ENCODE results near the gene F5.

DNA sequence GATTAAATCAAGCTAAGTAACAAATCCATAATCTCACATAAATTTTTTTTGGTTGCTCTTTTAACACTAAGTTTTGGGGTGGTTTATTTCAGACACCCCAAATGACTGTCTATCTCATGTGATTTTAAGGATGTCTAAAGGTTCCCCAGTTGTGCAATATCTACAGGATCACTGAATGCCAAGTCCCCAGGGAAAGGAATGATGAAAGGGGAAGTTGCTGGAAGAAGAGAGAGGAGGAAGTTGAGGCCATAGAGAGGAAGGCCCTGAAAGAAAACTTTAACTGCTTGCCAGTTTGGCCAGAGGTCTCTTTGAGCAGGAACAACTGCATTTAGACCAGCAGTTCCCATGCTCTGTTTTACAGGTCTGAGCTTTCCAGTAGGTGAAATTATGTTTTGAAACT lies 73.1 kb downstream of the F5 start:
- TF ChIP-seq, protein P1, sequence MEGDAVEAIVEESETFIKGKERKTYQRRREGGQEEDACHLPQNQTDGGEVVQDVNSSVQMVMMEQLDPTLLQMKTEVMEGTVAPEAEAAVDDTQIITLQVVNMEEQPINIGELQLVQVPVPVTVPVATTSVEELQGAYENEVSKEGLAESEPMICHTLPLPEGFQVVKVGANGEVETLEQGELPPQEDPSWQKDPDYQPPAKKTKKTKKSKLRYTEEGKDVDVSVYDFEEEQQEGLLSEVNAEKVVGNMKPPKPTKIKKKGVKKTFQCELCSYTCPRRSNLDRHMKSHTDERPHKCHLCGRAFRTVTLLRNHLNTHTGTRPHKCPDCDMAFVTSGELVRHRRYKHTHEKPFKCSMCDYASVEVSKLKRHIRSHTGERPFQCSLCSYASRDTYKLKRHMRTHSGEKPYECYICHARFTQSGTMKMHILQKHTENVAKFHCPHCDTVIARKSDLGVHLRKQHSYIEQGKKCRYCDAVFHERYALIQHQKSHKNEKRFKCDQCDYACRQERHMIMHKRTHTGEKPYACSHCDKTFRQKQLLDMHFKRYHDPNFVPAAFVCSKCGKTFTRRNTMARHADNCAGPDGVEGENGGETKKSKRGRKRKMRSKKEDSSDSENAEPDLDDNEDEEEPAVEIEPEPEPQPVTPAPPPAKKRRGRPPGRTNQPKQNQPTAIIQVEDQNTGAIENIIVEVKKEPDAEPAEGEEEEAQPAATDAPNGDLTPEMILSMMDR (IDR thresholded peaks at IDR 0.05 in 8 of 11, conservative IDR thresholded peaks at IDR 0.05 in 3 of 11), result no peak
- no peak for TF ChIP-seq POLR2AphosphoS5 (IDR thresholded peaks at IDR 0.05)

Data from spleen (tissue), 7 donors.